Breast epithelium (tissue), 4 donors: ENCODE data around the gene MPHOSPH9. TPM values are rescaled to one million over a fixed set of nuclear protein-coding genes. Genes with fewer than 3 reads are reported as not detected.
A peak's percentile ranks its signal among the peaks of the same experiment; 100 is the strongest.
"Not testable (repeated sequence)": the region's sequence is repeated elsewhere in the genome, so short reads cannot be mapped to it uniquely, and the experiment has no call there.

Experiments used
- DNase-seq, 2 donors: peaks; one replicate each; pipeline ENCODE4 v3.0.0-alpha.2; 2019; ENCODE audit warnings: low spot score in 2 of 2
- H3K27ac ChIP-seq, 2 donors: fragments of 200-600 bp; sonication (generic) in 1 of 2; one replicate each; pipeline ENCODE4 v1.5.1; 2016 to 2019; ENCODE audit warnings: mild to moderate bottlenecking in 1 of 2
- H3K27me3 ChIP-seq, 2 donors: fragments of 200-600 bp; sonication (generic) in 1 of 2; one replicate each; pipeline versions ENCODE4 v1.5.1 to v1.6.0; 2017 to 2019; ENCODE audit warnings: control low read depth in 1 of 2, mild to moderate bottlenecking in 1 of 2
- H3K36me3 ChIP-seq: fragments of 200-600 bp; one replicate; pipeline ENCODE4 v1.5.1; 2019
- H3K4me1 ChIP-seq, 2 donors: fragments of 200-600 bp; sonication (generic); one replicate each; pipeline ENCODE4 v1.5.1; 2016 to 2019; ENCODE audit warnings: control low read depth in 1 of 2
- H3K4me3 ChIP-seq, 3 donors: fragments of 200-600 bp; sonication (generic); 1 replicate in 2 of 3; 2 replicates in 1 of 3; pipeline ENCODE4 v1.5.1; 2016 to 2019; ENCODE audit warnings: mild to moderate bottlenecking in 3 of 3, moderate library complexity in 2 of 3
- H3K9me3 ChIP-seq, 2 donors: fragments of 200-600 bp; sonication (generic) in 1 of 2; one replicate each; pipeline ENCODE4 v1.5.1; 2016 to 2019; ENCODE audit warnings: control low read depth in 1 of 2
- CTCF ChIP-seq, 3 donors: fragments of 450-650 bp; IDR thresholded peaks; one replicate each; pipeline ENCODE4 v1.5.1; 2016 to 2017; ENCODE audit warnings: antibody characterized with exemption in 3 of 3, mild to moderate bottlenecking in 3 of 3, moderate library complexity in 3 of 3
- POLR2A ChIP-seq: fragments of 450-650 bp; IDR thresholded peaks from one replicate; pipeline ENCODE4 v1.6.1; 2016; ENCODE audit warnings: antibody characterized with exemption, mild to moderate bottlenecking, moderate library complexity
- POLR2AphosphoS5 ChIP-seq, 3 donors: sonication (generic); formaldehyde crosslinking; IDR thresholded peaks; one replicate each; pipeline ENCODE4 v1.6.1; 2017; ENCODE audit warnings: antibody characterized with exemption in 3 of 3
- intact Hi-C: fragments of 100-400 bp; cut with DNase I; formaldehyde crosslinking; loops from one replicate; pipeline ENCODE4 v1.15.1; 2023; ENCODE audit warnings: low total_unique reads
- total RNA-seq, 3 donors: library from RNA; depleted of rRNA; stranded (reverse); fragments of >200 nt; gene quantifications; one replicate each; pipeline ENCODE4 v1.1.0, GENCODE V29; 2016

MPHOSPH9 gene
- total RNA-seq, 3 donors from 2014 or later: 19.0 to 28.6 (median 21.7) TPM

DNA sequence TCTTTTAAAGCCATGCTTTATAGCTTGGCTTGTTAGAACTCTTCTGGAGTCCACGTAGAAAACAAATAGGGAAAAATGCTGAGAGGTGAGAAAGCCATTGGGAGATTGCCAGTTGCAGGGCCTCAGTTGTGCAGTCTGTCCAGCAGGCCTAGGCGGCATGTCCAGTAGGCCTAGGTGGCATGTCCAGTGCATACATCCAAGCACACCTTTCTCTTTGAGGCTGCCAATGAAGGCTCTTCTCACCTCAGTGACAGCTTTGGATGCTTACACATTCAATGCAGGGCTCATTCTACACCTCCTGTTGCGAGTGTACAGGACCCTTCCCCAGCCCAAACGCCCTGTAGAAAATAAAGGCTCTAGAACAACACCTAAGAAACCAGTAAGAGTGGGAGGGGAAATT is 25.7 kb upstream of the MPHOSPH9 start:
- no peaks in the 10 kb centered on the region for H3K4me1 ChIP-seq
- H3K27ac ChIP-seq: no peak overlapping the region
- no peak for DNase-seq
- H3K4me3 ChIP-seq: no peak overlapping the region
- H3K36me3 ChIP-seq: no peaks in the 10 kb centered on the region
- intact Hi-C loops: no loop called here
- no peaks in the 10 kb centered on the region for H3K9me3 ChIP-seq
- TF ChIP-seq CTCF (IDR thresholded peaks at IDR 0.05): no peak
- TF ChIP-seq POLR2AphosphoS5 (IDR thresholded peaks at IDR 0.05): no peak
- TF ChIP-seq POLR2A: no peak
- H3K27me3 ChIP-seq: no peaks in the 10 kb centered on the region

DNA sequence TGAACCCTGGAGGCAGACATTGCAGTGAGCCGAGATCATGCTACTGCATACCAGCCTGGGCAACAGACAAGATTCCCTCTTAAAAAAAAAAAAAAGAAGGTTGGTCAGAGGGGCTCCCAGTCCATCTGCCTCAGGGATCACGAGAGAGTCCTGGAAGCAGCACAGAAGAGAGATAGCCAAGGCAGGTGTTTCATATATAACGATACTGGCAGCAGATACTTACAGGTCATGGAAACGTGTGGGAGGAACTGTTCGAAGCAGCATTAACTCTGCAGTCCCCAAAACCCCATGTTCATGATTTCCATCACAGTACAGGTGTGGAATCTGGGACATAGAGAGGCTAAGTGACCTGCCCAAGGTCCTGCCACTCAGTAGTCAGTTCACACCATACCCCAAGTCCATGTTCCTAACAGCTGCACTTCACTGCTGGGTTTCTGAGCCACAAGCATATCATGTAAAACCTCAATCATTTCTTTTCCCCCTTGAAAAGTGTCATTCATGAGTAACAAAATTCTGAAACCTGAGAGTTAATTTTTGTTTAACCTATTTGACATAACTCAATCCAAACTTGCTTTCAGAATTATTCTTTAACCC is 22.0 kb upstream of the MPHOSPH9 start:
- no peak for TF ChIP-seq CTCF (IDR thresholded peaks at IDR 0.05)
- no peak for TF ChIP-seq POLR2AphosphoS5 (IDR thresholded peaks at IDR 0.05)
- TF ChIP-seq POLR2A: no peak
- DNase-seq: no peak
- Histone ChIP-seq H3K27me3 (no peaks in the 10 kb centered on the region), H3K4me3 (no peak overlapping the region), H3K27ac (no peak overlapping the region), H3K36me3 (no peaks in the 10 kb centered on the region), H3K4me1 (peaks cover 2 to 7% of the 10 kb centered on the region in 2 donors), H3K9me3 (no peaks in the 10 kb centered on the region)
- intact Hi-C loops: no loop called here

- no peaks in the 10 kb centered on the region for H3K36me3 ChIP-seq
- intact Hi-C loops: no loop called here
- TF ChIP-seq CTCF (IDR thresholded peaks at IDR 0.05) (no peak), POLR2A (no peak), POLR2AphosphoS5 (IDR thresholded peaks at IDR 0.05) (no peak)
- no peak overlapping the region for H3K4me3 ChIP-seq
- H3K4me1 ChIP-seq: peaks cover 2 to 7% of the 10 kb centered on the region in 2 donors
- H3K9me3 ChIP-seq: no peaks in the 10 kb centered on the region
- no peak for DNase-seq
- H3K27me3 ChIP-seq: no peaks in the 10 kb centered on the region
- peak overlapping the region; percentile 10 to 52 for H3K27ac ChIP-seq
These were observed 20.9 kb upstream of the MPHOSPH9 start for GRCh38 chr12:123253641-123254459.

DNA sequence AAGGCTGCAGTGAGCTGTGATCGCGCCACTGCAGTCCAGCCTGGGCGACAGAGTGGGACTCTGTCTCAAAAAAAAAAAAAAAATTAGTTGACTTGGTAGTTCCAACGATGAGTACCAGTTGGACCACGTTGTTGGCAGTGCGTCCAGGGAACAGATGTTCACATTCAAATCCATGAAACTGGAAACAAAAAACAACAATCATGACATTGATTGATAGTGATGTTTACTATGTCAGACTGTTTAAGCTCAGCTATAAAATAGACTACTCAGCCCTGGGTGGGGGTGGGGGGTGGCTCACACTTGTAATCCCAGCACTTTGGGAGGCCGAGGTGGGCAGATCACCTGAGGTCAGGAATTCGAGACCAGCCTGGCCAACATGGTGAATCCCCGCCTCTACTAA is 19.4 kb upstream of the MPHOSPH9 start:
- DNase-seq, H3K9me3 ChIP-seq, H3K4me3 ChIP-seq, intact Hi-C loops, H3K36me3 ChIP-seq, H3K27ac ChIP-seq, H3K27me3 ChIP-seq, H3K4me1 ChIP-seq: not testable (repeated sequence)

DNA sequence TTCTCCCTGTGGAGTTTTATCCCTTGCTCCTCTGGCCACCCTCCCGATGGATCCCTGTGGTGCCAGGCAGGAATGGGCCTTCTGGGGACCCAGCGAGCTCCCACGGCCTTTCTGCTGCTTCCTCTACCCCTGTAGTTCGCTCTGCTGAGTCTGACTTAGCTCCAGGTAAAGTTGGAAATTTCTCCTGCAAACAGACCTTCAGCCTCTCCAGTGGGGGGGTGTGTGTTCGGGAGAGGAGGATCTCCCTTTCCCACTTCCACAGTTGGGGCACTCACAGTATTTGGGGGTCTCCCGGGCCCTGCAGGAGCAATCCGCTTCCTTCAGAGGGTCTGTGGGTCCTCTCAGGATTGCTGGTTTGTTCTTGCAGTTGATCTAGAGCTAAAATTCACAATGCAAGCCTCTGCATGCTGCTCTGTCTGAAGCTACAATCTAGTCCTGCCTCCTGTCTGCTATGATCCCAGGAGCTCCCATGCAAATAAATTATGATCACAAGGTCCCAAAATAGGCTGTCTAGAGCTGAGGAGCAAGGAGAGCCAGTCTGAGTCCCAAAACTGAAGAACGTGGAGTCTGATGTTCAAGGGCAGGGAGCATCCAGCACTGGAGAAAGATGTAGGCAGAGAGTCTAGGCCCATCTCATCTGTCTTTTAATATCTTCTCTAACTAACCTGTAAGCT is 18.6 kb upstream of the MPHOSPH9 start:
- H3K27me3 ChIP-seq: no peaks in the 10 kb centered on the region
- no peak overlapping the region for H3K4me3 ChIP-seq
- intact Hi-C loops: no loop called here
- H3K4me1 ChIP-seq: peaks cover 2 to 7% of the 10 kb centered on the region in 2 donors
- H3K27ac ChIP-seq: peak overlapping the region; percentile 76 to 80
- TF ChIP-seq CTCF (IDR thresholded peaks at IDR 0.05): no peak
- TF ChIP-seq POLR2AphosphoS5 (IDR thresholded peaks at IDR 0.05): no peak
- TF ChIP-seq POLR2A: no peak
- no peaks in the 10 kb centered on the region for H3K9me3 ChIP-seq
- no peak for DNase-seq
- no peaks in the 10 kb centered on the region for H3K36me3 ChIP-seq
